Kidney (tissue), 14 donors: ENCODE results near the gene RSRC2. TPM values are rescaled to one million over a fixed set of nuclear protein-coding genes. Genes with fewer than 3 reads are reported as not detected.
"Not testable (repeated sequence)": the region's sequence is repeated elsewhere in the genome, so short reads cannot be mapped to it uniquely, and the experiment has no call there.

Experiments
- DNase-seq, 5 donors: peaks; one replicate each; pipeline ENCODE4 v3.0.0-alpha.2; 2013 to 2020
- FAIRE-seq: peaks from 2 replicates; lab custom pipeline; 2012; peaks lifted over from hg19 to GRCh38; lab: Jason Lieb, UNC
- H3K27ac ChIP-seq, 2 donors: one replicate each; pipeline ENCODE4 v1.7.0; 2013; ENCODE audit warnings: low read depth in 2 of 2, low read length in 2 of 2, inconsistent platforms in 1 of 2
- H3K27me3 ChIP-seq: one replicate; pipeline ENCODE4 v1.7.1; 2013; ENCODE audit warnings: low read length, inconsistent platforms; ENCODE audit not compliant: control insufficient read depth, insufficient read depth
- H3K36me3 ChIP-seq, 3 donors: one replicate each; pipeline versions ENCODE4 v1.7.0 to v1.7.1; 2013; ENCODE audit warnings: low read length in 3 of 3, control low read depth in 1 of 3, inconsistent platforms in 1 of 3; ENCODE audit not compliant: insufficient read depth in 3 of 3, control insufficient read depth in 2 of 3
- H3K4me1 ChIP-seq, 3 donors: one replicate each; pipeline versions ENCODE4 v1.7.0 to v1.7.1; 2013; ENCODE audit warnings: low read length in 3 of 3, inconsistent platforms in 1 of 3, low read depth in 1 of 3; ENCODE audit not compliant: control insufficient read depth in 2 of 3, insufficient read depth in 2 of 3
- H3K4me3 ChIP-seq, 3 donors: one replicate each; pipeline versions ENCODE4 v1.7.0 to v1.8.1; 2013; ENCODE audit warnings: low read length in 3 of 3, control low read depth in 1 of 3, inconsistent platforms in 1 of 3
- H3K9ac ChIP-seq, 3 donors: one replicate each; pipeline versions ENCODE4 v1.7.0 to v1.7.1; 2013; ENCODE audit warnings: low read length in 3 of 3, control low read depth in 1 of 3, inconsistent platforms in 1 of 3
- H3K9me3 ChIP-seq, 3 donors: one replicate each; pipeline versions ENCODE4 v1.7.0 to v1.7.1; 2013; ENCODE audit warnings: low read length in 3 of 3, control low read depth in 1 of 3, inconsistent platforms in 1 of 3; ENCODE audit not compliant: control insufficient read depth in 2 of 3, insufficient read depth in 1 of 3
- intact Hi-C: fragments of 100-400 bp; cut with DNase I; formaldehyde crosslinking; loops from one replicate; pipeline ENCODE4 v1.11.1; 2022
- polyA plus RNA-seq: library from polyadenylated mRNA; stranded (reverse); fragments of 350-450 nt; fragmentation: Illumina TruSeq; extraction: RNeasy Lipid Tissue Mini Kit (QIAGEN cat#74804); gene quantifications from one replicate; pipeline ENCODE4 v1.2.3, GENCODE V29; 2014; ENCODE audit warnings: low read depth, low replicate concordance; ENCODE audit not compliant: insufficient read depth
- total RNA-seq: library from RNA; stranded (reverse); fragmentation: NEBNext Ultra II Directional; extraction: Animal tissue kit (Norgen Biotek cat#: 25700); gene quantifications from one replicate; pipeline ENCODE4 v1.2.1, GENCODE V29; 2021
- TF ChIP-seq, protein P1 (sequence below): IDR thresholded peaks from 3 replicates; pipeline ENCODE4 v1.5.1; 2012; ENCODE audit warnings: mild to moderate bottlenecking, moderate library complexity, borderline replicate concordance; ENCODE audit not compliant: insufficient read depth; ENCODE audit errors: extremely low read depth
- donor health status: control.
- donor health status: control.
- donor health status: control.
- donor health status: control.
- donor health status: control.
- donor health status: DM: yes; HTN: yes; CAD: no.
- donor health status: Normal renal cell carcinoma (clear cell type).

RSRC2 gene
- total and polyA plus RNA-seq, 2 donors from 2014 or later: 39.4 to 73.9 TPM

DNA sequence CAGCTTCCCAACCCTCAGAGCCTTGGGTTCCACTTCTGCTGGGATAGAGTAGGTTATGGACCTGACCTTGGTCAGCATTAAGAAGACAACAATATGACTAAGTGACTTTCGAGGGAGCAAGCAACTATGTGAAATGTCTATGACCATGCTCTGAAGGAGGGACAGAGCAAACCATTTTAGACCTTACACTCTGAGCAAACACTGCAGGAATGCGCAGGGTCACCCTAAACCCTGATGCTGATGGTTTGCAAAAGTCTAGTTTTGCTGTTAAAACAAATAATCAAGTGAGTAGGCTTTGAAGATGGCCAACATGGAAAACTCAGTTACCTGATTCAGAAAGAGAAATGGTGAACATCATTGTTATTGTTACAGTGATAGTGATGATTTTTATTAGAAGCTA, 34.7 kb downstream of the RSRC2 start:
- Histone ChIP-seq H3K9me3 (no peaks in the 10 kb centered on the region), H3K4me3 (no peak overlapping the region), H3K27me3 (no peaks in the 10 kb centered on the region), H3K36me3 (peaks cover 4 to 33% (median 10%) of the 10 kb centered on the region in 3 donors), H3K4me1 (no peaks in the 10 kb centered on the region), H3K9ac (no peak overlapping the region), H3K27ac (no peak overlapping the region)
- intact Hi-C loops: no loop called here
- DNase-seq (no peak), FAIRE-seq (no peak)
- TF ChIP-seq, protein P1, sequence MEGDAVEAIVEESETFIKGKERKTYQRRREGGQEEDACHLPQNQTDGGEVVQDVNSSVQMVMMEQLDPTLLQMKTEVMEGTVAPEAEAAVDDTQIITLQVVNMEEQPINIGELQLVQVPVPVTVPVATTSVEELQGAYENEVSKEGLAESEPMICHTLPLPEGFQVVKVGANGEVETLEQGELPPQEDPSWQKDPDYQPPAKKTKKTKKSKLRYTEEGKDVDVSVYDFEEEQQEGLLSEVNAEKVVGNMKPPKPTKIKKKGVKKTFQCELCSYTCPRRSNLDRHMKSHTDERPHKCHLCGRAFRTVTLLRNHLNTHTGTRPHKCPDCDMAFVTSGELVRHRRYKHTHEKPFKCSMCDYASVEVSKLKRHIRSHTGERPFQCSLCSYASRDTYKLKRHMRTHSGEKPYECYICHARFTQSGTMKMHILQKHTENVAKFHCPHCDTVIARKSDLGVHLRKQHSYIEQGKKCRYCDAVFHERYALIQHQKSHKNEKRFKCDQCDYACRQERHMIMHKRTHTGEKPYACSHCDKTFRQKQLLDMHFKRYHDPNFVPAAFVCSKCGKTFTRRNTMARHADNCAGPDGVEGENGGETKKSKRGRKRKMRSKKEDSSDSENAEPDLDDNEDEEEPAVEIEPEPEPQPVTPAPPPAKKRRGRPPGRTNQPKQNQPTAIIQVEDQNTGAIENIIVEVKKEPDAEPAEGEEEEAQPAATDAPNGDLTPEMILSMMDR: no peak

DNA sequence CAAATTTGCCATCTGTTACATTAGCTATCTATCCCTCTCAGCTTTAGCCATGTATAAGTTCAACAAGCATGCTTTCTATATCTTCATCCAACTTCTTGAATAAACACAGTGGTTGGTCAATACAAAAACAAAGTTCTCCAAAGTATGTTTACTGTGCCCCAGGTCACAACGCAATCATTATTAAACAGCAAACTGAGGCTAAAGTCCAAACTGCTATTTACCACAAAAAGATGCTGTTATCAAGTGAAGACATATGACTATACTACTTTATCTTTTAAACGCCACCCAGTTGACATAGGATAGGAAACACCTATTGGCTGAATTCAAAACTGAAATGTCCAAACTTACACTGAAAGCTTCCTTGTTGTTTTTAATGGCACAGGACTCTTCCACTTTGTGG, 37.7 kb downstream of the RSRC2 start:
- Histone ChIP-seq H3K9ac (no peak overlapping the region), H3K27ac (no peak overlapping the region), H3K4me3 (no peak overlapping the region), H3K9me3 (no peaks in the 10 kb centered on the region), H3K4me1 (no peaks in the 10 kb centered on the region), H3K36me3 (peaks cover 7 to 34% (median 18%) of the 10 kb centered on the region in 3 donors), H3K27me3 (no peaks in the 10 kb centered on the region)
- TF ChIP-seq, protein P1: no peak
- intact Hi-C loops: no loop called here
- FAIRE-seq: no peak
- no peak for DNase-seq

DNA sequence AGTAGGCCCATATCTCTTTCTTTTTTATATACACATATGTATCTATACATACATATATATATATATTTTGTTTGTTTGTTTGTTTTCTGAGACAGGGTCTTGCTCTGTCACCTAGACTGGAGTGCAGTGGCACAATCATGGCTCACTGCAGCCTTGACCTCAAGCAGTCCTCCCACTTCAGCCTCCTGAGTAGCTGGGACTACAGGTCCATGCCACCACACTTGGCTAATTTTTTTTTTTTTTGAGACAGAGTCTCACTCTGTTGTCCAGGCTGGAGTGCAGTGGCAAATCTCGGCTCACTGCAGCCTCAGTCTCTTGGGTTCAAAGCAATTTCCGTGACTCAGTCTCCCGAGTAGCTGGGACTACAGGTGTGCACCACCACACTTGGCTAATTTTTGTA, 38.9 kb downstream of the RSRC2 start:
- H3K4me3 ChIP-seq, H3K4me1 ChIP-seq, intact Hi-C loops, DNase-seq, FAIRE-seq, H3K9me3 ChIP-seq, H3K27ac ChIP-seq, H3K27me3 ChIP-seq, H3K9ac ChIP-seq: not testable (repeated sequence)
- H3K36me3 ChIP-seq: peaks cover 7 to 44% (median 18%) of the 10 kb centered on the region in 3 donors

GRCh38 chr12:122486805-122487426, 39.8 kb downstream of the RSRC2 start:
- H3K36me3 ChIP-seq: peaks cover 6 to 40% (median 18%) of the 10 kb centered on the region in 3 donors
- TF ChIP-seq, protein P1: no peak
- H3K27me3 ChIP-seq: no peaks in the 10 kb centered on the region
- H3K9ac ChIP-seq: no peak overlapping the region
- no peak overlapping the region for H3K27ac ChIP-seq
- FAIRE-seq (no peak), DNase-seq (no peak)
- no peaks in the 10 kb centered on the region for H3K9me3 ChIP-seq
- H3K4me3 ChIP-seq: no peak overlapping the region
- no peaks in the 10 kb centered on the region for H3K4me1 ChIP-seq
- intact Hi-C loops: no loop called here

DNA sequence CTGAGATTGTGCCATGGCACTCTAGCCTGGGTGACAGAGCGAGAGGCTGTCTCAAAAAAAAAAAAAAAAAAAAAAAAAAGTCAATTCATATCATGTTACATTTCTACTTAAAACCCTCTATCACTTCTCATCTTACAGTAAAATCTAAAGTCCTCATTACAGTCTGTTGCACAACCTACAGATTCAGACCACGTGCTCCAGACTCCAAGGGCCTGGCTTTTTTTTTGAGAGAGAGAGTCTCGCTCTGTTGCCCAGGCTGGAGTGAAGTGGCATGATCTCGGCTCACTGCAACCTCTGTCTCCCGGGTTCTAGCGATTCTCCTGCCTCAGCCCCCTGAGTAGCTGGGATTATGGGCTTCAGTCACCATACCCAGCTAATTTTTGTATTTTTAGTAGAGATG, 40.4 kb downstream of the RSRC2 start:
- intact Hi-C loops, FAIRE-seq, DNase-seq, H3K9ac ChIP-seq, H3K4me3 ChIP-seq, H3K4me1 ChIP-seq, H3K27me3 ChIP-seq, H3K9me3 ChIP-seq, H3K27ac ChIP-seq: not testable (repeated sequence)
- H3K36me3 ChIP-seq: peaks cover 4 to 42% (median 20%) of the 10 kb centered on the region in 3 donors

DNA sequence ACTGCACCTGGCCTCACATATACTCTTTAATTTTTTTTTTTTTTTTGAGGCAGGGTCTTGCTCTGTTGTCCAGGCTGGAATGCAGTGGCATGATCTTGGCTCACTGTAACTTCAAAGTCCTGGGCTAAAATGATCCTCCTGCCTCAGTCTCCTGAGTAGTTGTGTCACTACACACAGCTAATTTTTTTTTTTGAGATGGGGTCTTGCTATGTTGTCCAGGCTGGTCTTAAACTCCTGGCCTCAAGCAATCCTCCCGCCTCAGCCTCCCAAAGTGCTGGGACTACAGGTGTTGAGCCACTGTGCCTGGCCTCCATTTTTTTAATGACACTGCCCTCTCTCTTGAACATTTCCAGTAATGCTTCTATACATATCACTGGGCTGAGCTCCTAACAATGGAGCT, 42.4 kb downstream of the RSRC2 start:
- H3K4me1 ChIP-seq, FAIRE-seq, H3K27ac ChIP-seq, H3K9me3 ChIP-seq, DNase-seq, intact Hi-C loops, H3K9ac ChIP-seq, H3K4me3 ChIP-seq, H3K27me3 ChIP-seq: not testable (repeated sequence)
- peaks cover 9 to 45% (median 20%) of the 10 kb centered on the region in 3 donors for H3K36me3 ChIP-seq
